Heart left ventricle (tissue), 16 donors: ENCODE measurements around the gene TMEM258. TPM values are rescaled to one million over a fixed set of nuclear protein-coding genes. Genes with fewer than 3 reads are reported as not detected.

Experiments
- ATAC-seq, 4 donors: fragments of 200-7000 bp; cut with Tn5 transposase; one replicate each; pipeline ENCODE4 v1.9.1; 2020 to 2022; ENCODE audit warnings: moderate library complexity in 4 of 4, mild to moderate bottlenecking in 3 of 4, moderate number of reproducible peaks in 1 of 4
- DNase-seq, 5 donors: peaks; one replicate each; pipeline ENCODE4 v3.0.0-alpha.2; 2020
- H3K27ac ChIP-seq, 12 donors: fragments of 200-600 bp; sonication (generic) in 4 of 12; one replicate each; pipeline versions ENCODE4 v1.5.0 to v1.8.0; 2016 to 2022; ENCODE audit warnings: mild to moderate bottlenecking in 2 of 12
- H3K27me3 ChIP-seq, 9 donors: fragments of 200-600 bp; sonication (generic) in 2 of 9; one replicate each; pipeline versions ENCODE4 v1.5.1 to v1.8.0; 2016 to 2022; ENCODE audit warnings: mild to moderate bottlenecking in 3 of 9
- H3K36me3 ChIP-seq, 9 donors: fragments of 200-600 bp; sonication (generic) in 2 of 9; one replicate each; pipeline versions ENCODE4 v1.5.0 to v1.8.0; 2018 to 2022; ENCODE audit warnings: mild to moderate bottlenecking in 2 of 9
- H3K4me1 ChIP-seq, 12 donors: fragments of 200-600 bp; sonication (generic) in 4 of 12; one replicate each; pipeline versions ENCODE4 v1.5.0 to v1.8.0; 2016 to 2022; ENCODE audit warnings: mild to moderate bottlenecking in 3 of 12
- H3K4me3 ChIP-seq, 12 donors: fragments of 200-600 bp; sonication (generic) in 4 of 12; one replicate each; pipeline versions ENCODE4 v1.5.0 to v1.8.0; 2017 to 2022; ENCODE audit warnings: mild to moderate bottlenecking in 9 of 12, moderate library complexity in 4 of 12
- H3K9me3 ChIP-seq, 12 donors: fragments of 200-600 bp; sonication (generic) in 4 of 12; one replicate each; pipeline versions ENCODE4 v1.5.0 to v1.8.0; 2016 to 2022; ENCODE audit warnings: mild to moderate bottlenecking in 1 of 12
- POLR2A ChIP-seq, 2 donors: fragments of 450-650 bp; IDR thresholded peaks; one replicate each; pipeline ENCODE4 v1.6.1; 2017; ENCODE audit warnings: antibody characterized with exemption in 2 of 2, mild to moderate bottlenecking in 2 of 2, moderate library complexity in 2 of 2
- WGBS, 4 donors: extraction: QIAGEN DNeasy Blood & Tissue Kit in 2 of 4; methylation state at CpG; one replicate each; pipeline versions ENCODE4 v1.1.5 to v1.1.7; 2013 to 2018; 5-methylcytosine and 5-hydroxymethylcytosine counted together
- intact Hi-C, 10 donors: fragments of 100-400 bp; cut with DNase I; formaldehyde crosslinking; loops; one replicate each; pipeline versions ENCODE4 v1.11.1 to v1.14.2; 2022
- polyA plus RNA-seq, 2 donors: library from polyadenylated mRNA; stranded (reverse); fragments of 200-250 nt; gene quantifications; one replicate each; pipeline ENCODE4 v1.2.3, GENCODE V29; 2013
- total RNA-seq, 9 donors: library from RNA; depleted of rRNA in 2 of 9; stranded (reverse); fragments of >200 nt in 2 of 9; fragmentation: NEBNext Ultra II Directional in 3 of 9; extraction: Animal tissue kit (Norgen Biotek cat#: 25700) in 3 of 9; gene quantifications; one replicate each; pipeline versions ENCODE4 v1.1.0 to v1.2.4, GENCODE V29; 2016 to 2023
- TF ChIP-seq, protein P1 (sequence below), 12 donors: fragments of 200-600 bp; sonication (generic) in 4 of 12; IDR thresholded peaks; one replicate each; pipeline versions ENCODE4 v1.5.0 to v1.8.0; 2018 to 2022; ENCODE audit warnings: antibody characterized with exemption in 12 of 12, mild to moderate bottlenecking in 5 of 12
- donor health status: ischemic (EF 13 %, LVEDD 7.1; RV severe dilation, severe dysfunction).
- donor health status: healthy with polysubstance abuse.
- donor health status: DM: no; HTN: yes; CAD: no.
- donor health status: DM: no; HTN: no; CAD: no.
- donor health status: ischemic (EF 25% LVEDD 6.9; RV normal size, moderate dysfunction).
- donor health status: ischemic (EF 25% LVEDD 5.7; RV mildly dilated, moderate dysfunction).
- donor health status: healthy.
- donor health status: DM: yes; HTN: yes; CAD: no.
- donor health status: ischemic (EF 35%, LVEDD 5.7; RV mildly dilated, moderate dysfunction).
- donor health status: nonischemic (EF 11% LVEDD 7.7; RV severe dilation, severe dysfunction).
- donor health status: DM: yes; HTN: yes; CAD: no.
- donor health status: PGD.
- donor health status: ischemic (EF 29% LVEDD 5.4; RV normal size, mild dysfunction).
- donor health status: nonischemic (EF 23%, LVEDD 6.1; RV moderate dilation, normal function).

Gene TMEM258
- total and polyA plus RNA-seq, 11 donors = 48.0 to 139 (median 109) TPM

DNA sequence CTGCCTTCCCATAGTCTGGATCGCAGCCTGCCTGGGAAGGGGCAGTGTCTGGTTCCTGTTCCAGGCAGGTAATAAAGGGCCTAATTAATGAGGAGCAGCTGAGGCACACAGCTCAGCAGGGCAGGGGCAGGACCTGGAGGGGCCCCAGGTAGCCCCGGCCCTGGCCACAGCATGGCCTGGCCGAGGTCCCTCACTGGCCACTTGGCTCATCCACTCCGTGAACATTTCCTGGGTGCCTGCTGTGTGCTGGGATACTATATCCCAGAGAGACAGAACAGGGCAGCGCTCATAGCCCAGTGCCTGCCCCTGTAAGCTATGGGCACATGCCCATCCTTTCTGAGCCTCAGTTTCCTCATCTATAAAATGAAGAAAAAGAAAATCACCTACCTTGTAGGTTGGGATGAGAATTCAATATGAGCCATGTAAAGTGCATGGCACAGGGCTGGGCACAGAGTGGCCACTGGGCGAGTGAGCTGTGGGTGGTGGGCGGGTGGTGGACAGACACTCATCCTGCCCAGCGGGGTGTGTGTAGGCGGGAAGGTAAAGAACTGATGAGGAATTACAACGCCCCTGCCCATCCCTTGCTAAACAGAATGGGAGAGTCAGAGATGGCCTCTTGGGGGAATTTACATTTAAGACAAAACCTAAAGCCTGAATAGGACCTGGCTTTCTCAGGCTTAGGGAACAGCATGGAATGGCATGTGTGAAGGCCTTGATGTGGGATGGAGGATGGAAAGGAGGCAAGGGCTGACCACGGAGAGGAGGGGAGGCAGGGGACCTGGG lies 30.8 kb downstream of the TMEM258 start:
- no peak overlapping the region for H3K4me3 ChIP-seq
- no peaks in the 10 kb centered on the region for H3K9me3 ChIP-seq
- DNase-seq (no peak), ATAC-seq (no peak)
- H3K36me3 ChIP-seq = no peaks in the 10 kb centered on the region
- H3K27me3 ChIP-seq = peaks cover 0 to 7% (median 0%) of the 10 kb centered on the region in 9 donors
- 74 to 87% (median 83%) methylated on average over 11 of the region's 11 CpGs for WGBS, 4 donors
- peaks cover 0 to 7% (median 0%) of the 10 kb centered on the region in 12 donors for H3K4me1 ChIP-seq
- no peak for TF ChIP-seq POLR2A (IDR thresholded peaks at IDR 0.05)
- TF ChIP-seq, protein P1, sequence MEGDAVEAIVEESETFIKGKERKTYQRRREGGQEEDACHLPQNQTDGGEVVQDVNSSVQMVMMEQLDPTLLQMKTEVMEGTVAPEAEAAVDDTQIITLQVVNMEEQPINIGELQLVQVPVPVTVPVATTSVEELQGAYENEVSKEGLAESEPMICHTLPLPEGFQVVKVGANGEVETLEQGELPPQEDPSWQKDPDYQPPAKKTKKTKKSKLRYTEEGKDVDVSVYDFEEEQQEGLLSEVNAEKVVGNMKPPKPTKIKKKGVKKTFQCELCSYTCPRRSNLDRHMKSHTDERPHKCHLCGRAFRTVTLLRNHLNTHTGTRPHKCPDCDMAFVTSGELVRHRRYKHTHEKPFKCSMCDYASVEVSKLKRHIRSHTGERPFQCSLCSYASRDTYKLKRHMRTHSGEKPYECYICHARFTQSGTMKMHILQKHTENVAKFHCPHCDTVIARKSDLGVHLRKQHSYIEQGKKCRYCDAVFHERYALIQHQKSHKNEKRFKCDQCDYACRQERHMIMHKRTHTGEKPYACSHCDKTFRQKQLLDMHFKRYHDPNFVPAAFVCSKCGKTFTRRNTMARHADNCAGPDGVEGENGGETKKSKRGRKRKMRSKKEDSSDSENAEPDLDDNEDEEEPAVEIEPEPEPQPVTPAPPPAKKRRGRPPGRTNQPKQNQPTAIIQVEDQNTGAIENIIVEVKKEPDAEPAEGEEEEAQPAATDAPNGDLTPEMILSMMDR (IDR thresholded peaks at IDR 0.05) = no peak
- intact Hi-C loops = no loop called here
- H3K27ac ChIP-seq = no peak overlapping the region

DNA sequence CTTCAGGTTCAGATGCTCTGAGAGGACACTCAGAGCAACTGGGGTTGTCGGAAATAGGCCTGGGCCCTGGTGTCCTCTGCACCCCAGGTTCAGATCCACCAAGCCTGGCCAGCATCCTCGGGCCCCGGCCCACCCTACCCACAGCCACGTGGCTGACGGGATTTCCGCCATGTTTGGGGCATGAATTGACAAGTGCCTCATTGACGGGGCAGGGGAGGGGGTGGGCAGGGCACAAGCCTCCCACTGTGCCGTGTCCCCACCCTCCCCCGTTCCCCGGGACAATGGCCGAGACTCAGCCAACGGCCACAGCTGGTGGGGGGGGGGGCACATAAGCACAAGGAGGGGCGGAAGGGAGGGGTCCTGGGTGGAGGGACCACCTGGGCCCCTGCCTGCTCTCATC lies 31.5 kb downstream of the TMEM258 start:
- H3K27ac ChIP-seq = no peak overlapping the region
- H3K4me1 ChIP-seq = peaks cover 0 to 10% (median 0%) of the 10 kb centered on the region in 12 donors
- TF ChIP-seq, protein P1 (IDR thresholded peaks at IDR 0.05) = no peak
- no peak for TF ChIP-seq POLR2A (IDR thresholded peaks at IDR 0.05)
- ATAC-seq = no peak
- 64 to 79% (median 78%) methylated on average over 3 to 13 of the region's 13 CpGs for WGBS, 4 donors
- no peaks in the 10 kb centered on the region for H3K36me3 ChIP-seq
- H3K27me3 ChIP-seq = peaks cover 0 to 7% (median 0%) of the 10 kb centered on the region in 9 donors
- H3K9me3 ChIP-seq = no peaks in the 10 kb centered on the region
- intact Hi-C loops = no loop called here
- H3K4me3 ChIP-seq = no peak overlapping the region
- no peak for DNase-seq

GRCh38 chr11:61757213-61757862 lies 35.1 kb downstream of the TMEM258 start:
- no peak for DNase-seq
- WGBS, 4 donors = 91 to 94% (median 93%) methylated on average over 15 of the region's 15 CpGs
- H3K36me3 ChIP-seq = no peaks in the 10 kb centered on the region
- H3K27ac ChIP-seq = no peak overlapping the region
- H3K4me1 ChIP-seq = peaks cover 0 to 12% (median 0%) of the 10 kb centered on the region in 12 donors
- no peaks in the 10 kb centered on the region for H3K9me3 ChIP-seq
- ATAC-seq = no peak
- H3K27me3 ChIP-seq = peaks cover 0 to 10% (median 0%) of the 10 kb centered on the region in 9 donors
- intact Hi-C loops = no loop called here
- no peak overlapping the region for H3K4me3 ChIP-seq
- TF ChIP-seq POLR2A (IDR thresholded peaks at IDR 0.05) = no peak
- TF ChIP-seq, protein P1 (IDR thresholded peaks at IDR 0.05) = no peak

DNA sequence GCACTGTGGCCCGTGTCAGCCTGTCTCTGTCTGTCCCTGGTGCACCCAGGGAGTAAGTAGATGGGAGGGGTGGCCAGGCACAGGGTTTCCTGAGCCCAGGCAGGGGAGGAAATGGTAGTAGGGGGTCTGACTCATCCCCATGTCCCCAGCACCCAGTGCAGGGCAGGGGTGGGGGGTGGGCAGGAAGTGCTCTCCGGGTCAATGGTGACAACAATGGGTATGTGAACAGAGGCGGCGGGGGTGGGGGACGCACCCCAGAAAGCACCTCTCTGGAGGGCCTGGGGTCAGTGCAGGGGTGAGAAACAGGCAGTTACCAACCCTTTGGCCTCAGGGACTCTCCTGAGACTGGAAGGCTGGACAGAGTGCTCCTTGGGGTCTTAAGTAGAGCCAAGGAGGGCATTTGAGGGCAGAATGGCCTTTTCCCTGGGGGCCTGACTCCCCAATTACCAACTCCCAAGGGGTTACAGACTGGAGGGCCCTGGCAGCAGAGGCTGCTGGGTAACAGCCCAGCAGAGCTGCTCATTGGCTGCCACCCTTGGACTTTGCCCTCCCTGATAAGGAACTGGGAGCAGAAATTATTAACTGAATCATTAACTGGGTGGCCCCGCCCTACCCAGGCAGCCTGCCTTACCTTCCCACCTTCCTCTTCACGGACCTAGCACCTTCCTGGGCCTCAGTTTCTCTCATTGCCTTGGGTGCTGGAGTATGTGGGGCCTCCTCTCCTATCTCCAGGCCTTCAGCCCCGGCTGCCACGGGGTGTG lies 35.8 kb downstream of the TMEM258 start:
- H3K9me3 ChIP-seq = no peaks in the 10 kb centered on the region
- no peak overlapping the region for H3K27ac ChIP-seq
- intact Hi-C loops = no loop called here
- no peak overlapping the region for H3K4me3 ChIP-seq
- DNase-seq (no peak), ATAC-seq (no peak)
- TF ChIP-seq, protein P1 (IDR thresholded peaks at IDR 0.05) = no peak
- TF ChIP-seq POLR2A (IDR thresholded peaks at IDR 0.05) = no peak
- H3K27me3 ChIP-seq = peaks cover 0 to 10% (median 2%) of the 10 kb centered on the region in 9 donors
- no peaks in the 10 kb centered on the region for H3K36me3 ChIP-seq
- H3K4me1 ChIP-seq = peaks cover 0 to 17% (median 2%) of the 10 kb centered on the region in 12 donors
- 73 to 78% (median 76%) methylated on average over 7 to 9 of the region's 9 CpGs for WGBS, 4 donors
